ENCODE measurements around the gene C6orf89.

Gene C6orf89, protein sequence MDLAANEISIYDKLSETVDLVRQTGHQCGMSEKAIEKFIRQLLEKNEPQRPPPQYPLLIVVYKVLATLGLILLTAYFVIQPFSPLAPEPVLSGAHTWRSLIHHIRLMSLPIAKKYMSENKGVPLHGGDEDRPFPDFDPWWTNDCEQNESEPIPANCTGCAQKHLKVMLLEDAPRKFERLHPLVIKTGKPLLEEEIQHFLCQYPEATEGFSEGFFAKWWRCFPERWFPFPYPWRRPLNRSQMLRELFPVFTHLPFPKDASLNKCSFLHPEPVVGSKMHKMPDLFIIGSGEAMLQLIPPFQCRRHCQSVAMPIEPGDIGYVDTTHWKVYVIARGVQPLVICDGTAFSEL

DNA sequence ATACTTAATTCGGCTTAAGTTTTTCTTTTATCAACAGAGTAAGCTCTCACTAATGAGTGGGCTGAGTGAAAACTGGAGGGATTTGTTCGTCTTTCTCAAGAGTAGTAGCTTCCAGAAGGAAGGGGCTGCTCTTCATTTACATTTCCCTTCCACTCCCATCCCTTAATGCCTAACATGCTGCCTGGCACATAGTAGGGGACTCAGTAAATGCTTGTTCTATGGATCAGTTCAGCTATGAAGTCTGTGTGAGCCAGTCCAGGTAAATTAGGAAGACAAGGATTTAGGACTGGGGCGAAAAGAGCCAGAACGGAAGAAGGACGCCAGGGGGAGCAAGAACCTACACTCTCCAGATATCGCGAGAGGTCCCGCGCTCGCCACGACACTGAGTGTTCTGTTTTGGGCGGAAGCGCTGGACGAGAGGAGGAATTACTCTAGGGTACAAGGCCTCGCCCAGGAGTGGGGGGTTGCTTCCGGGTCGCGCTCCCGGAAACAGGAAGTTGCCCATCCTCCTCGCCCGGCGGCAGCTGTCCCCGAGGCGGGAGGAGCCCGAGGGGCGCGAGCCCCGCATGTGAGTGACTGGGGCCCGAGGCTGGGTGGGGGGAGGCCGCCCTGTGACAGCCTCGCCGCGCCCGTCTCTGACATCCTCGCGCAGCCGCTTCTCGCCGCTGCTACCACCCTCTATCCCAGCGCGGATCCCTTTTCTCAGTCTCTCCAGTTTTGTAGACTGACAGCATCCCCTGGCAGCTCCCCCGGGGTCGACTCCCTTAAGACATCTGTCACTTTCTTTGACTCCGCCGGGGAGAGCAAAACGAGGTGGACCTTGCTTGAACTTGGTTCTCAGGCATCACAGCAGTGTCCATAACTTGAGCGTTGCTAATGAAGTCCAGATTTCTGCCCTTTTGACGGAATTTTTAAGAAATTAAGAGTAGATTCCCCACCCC is at the start of gene C6orf89:
TSS of gene C6orf89 (plus strand) at position 492 of the 941 bp plus-strand sequence. CDS start 13,493 bp downstream, outside the sequence.
- peak within 1 kb of the TSS; percentile 95 for H3K4me3 ChIP-seq (replicated peaks; ENCODE audit: low read depth, low read length)
- TF ChIP-seq, protein P1, sequence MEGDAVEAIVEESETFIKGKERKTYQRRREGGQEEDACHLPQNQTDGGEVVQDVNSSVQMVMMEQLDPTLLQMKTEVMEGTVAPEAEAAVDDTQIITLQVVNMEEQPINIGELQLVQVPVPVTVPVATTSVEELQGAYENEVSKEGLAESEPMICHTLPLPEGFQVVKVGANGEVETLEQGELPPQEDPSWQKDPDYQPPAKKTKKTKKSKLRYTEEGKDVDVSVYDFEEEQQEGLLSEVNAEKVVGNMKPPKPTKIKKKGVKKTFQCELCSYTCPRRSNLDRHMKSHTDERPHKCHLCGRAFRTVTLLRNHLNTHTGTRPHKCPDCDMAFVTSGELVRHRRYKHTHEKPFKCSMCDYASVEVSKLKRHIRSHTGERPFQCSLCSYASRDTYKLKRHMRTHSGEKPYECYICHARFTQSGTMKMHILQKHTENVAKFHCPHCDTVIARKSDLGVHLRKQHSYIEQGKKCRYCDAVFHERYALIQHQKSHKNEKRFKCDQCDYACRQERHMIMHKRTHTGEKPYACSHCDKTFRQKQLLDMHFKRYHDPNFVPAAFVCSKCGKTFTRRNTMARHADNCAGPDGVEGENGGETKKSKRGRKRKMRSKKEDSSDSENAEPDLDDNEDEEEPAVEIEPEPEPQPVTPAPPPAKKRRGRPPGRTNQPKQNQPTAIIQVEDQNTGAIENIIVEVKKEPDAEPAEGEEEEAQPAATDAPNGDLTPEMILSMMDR (IDR thresholded peaks at IDR 0.05; ENCODE audit: low read length, missing control alignments) = peak; percentile 88
- DNase-seq (ENCODE audit: low read depth) = peak; percentile 98

DNA sequence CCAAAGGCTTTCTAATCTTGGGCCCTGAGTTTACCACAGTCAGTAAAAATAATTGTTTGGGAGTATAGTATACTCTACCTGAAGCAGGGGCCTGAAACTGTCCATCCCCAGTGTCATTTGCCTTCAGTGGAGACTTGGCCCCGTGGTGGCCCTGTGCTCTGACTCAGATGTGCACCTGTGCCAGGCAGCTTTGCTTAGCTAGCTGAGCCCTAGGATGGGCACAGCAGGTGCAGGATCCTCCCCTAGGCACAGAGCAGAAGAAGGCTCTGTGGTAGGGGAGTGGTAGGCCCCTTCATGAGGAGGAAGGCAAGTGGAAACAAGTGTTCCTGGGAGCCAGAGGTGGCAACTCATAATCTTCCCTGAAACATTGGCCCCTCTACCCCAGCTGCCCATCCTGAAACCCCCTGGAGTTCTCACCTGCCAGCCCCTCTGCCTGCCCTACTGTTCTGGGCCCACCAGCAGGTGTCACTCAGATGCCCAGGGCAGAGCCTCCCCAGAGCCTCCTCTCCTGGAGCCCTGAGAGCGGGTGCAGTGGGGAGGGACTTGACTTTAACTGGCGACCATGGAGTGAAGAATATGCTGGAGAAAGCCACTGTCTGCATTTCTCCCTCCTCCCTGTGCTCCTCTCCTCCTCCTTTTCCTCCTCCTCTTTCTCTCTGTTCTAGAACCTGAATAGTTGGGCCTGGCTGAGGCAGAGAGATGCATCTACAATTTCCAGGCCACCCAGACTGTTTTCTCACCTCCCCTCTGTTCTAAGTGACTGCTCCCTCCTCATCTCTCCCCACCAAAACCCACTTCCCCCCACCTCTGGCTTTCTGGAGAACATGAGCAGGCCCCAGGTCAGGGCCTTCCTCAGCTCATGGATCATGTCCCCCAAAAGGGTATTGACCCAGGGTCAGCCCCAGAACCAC is 49.4 kb upstream of the C6orf89 start:
- no peak overlapping the region for H3K4me3 ChIP-seq (replicated peaks; ENCODE audit: low read depth, low read length)
- no peak for DNase-seq (ENCODE audit: low read depth)
- TF ChIP-seq, protein P1 (IDR thresholded peaks at IDR 0.05; ENCODE audit: low read length, missing control alignments) = no peak

DNA sequence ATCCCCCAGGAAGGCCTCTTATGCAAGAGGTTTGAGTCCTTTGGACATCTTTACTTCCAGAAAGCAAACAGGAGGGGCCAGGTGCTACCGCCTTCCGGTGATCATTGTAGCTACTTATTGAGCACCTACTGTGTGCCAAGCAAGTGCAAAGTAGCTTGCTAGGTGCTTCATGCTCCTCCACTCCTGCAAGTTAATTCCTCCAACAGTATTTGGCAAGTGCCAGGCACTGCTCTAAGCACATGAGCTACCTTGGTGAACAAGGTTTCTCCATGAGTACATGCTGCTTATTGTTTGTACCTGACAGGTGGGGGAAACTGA is 48.8 kb upstream of the C6orf89 start:
- no peak for DNase-seq (ENCODE audit: low read depth)
- no peak overlapping the region for H3K4me3 ChIP-seq (replicated peaks; ENCODE audit: low read depth, low read length)
- TF ChIP-seq, protein P1 (IDR thresholded peaks at IDR 0.05; ENCODE audit: low read length, missing control alignments) = no peak

DNA sequence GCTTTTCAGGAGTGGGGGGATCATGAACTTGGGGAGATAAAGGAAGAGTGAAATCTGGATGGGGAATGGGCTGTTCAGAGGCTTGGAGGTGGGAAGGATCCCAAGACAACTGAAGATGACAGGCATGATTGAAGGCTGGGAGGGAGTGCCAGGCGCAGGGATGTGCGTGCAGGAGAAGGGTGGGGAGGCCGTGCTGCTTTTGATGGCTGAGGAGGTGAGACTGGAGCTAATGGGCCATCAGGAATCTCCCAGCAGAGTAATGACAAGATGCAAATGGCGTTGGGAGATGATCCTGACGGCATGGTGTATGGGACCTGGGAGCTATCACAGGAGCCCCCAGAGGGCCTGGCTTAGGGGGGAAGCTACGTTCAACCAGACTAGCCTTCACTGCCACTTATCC is 48.1 kb upstream of the C6orf89 start:
- DNase-seq (ENCODE audit: low read depth) = no peak
- H3K4me3 ChIP-seq (replicated peaks; ENCODE audit: low read depth, low read length) = no peak overlapping the region
- TF ChIP-seq, protein P1 (IDR thresholded peaks at IDR 0.05; ENCODE audit: low read length, missing control alignments) = no peak

GRCh38 chr6:36838896-36839748 is 46.6 kb upstream of the C6orf89 start, which contains the start of gene CPNE5:
Gene CPNE5, minus strand, starts transcription at chr6:36839444. Its CDS starts 67 bp downstream, at chr6:36839377.
- DNase-seq (ENCODE audit: low read depth) = no peak
- peak within 1 kb of the TSS; percentile 48 for H3K4me3 ChIP-seq (replicated peaks; ENCODE audit: low read depth, low read length)
- TF ChIP-seq, protein P1 (IDR thresholded peaks at IDR 0.05; ENCODE audit: low read length, missing control alignments) = no peak
